Uterus (tissue), 2 donors: ENCODE results near the gene SYNJ2.

Source experiments
- POLR2A ChIP-seq, 2 donors: fragments of 450-650 bp; IDR thresholded peaks; one replicate each; pipeline ENCODE4 v1.6.1; 2016; ENCODE audit warnings: antibody characterized with exemption in 2 of 2, mild to moderate bottlenecking in 1 of 2, moderate library complexity in 1 of 2
- TF ChIP-seq, protein P1 (sequence below), 4 experiments: fragments of 200-600 bp in 2 of 4; fragments of 450-650 bp in 2 of 4; sonication (generic) in 2 of 4; IDR thresholded peaks; one replicate each; pipeline ENCODE4 v1.5.1; 2016 to 2019; ENCODE audit warnings: antibody characterized with exemption in 4 of 4, mild to moderate bottlenecking in 2 of 4, moderate library complexity in 1 of 4

GRCh38 chr6:158058171-158058651 lies 76.5 kb downstream of the SYNJ2 start:
- TF ChIP-seq, protein P1, sequence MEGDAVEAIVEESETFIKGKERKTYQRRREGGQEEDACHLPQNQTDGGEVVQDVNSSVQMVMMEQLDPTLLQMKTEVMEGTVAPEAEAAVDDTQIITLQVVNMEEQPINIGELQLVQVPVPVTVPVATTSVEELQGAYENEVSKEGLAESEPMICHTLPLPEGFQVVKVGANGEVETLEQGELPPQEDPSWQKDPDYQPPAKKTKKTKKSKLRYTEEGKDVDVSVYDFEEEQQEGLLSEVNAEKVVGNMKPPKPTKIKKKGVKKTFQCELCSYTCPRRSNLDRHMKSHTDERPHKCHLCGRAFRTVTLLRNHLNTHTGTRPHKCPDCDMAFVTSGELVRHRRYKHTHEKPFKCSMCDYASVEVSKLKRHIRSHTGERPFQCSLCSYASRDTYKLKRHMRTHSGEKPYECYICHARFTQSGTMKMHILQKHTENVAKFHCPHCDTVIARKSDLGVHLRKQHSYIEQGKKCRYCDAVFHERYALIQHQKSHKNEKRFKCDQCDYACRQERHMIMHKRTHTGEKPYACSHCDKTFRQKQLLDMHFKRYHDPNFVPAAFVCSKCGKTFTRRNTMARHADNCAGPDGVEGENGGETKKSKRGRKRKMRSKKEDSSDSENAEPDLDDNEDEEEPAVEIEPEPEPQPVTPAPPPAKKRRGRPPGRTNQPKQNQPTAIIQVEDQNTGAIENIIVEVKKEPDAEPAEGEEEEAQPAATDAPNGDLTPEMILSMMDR (IDR thresholded peaks at IDR 0.05) = no peak
- no peak for TF ChIP-seq POLR2A (IDR thresholded peaks at IDR 0.05)
